GM12873 (cell line): ENCODE data around the gene CAPSL.

ENCODE experiments used
- CTCF ChIP-seq: IDR thresholded peaks from 2 replicates; pipeline ENCODE4 v1.5.1; 2012; ENCODE audit warnings: low read depth, mild to moderate bottlenecking, moderate library complexity, low read length, control low read depth; ENCODE audit not compliant: insufficient read depth; ENCODE audit errors: missing control alignments

CAPSL gene

DNA sequence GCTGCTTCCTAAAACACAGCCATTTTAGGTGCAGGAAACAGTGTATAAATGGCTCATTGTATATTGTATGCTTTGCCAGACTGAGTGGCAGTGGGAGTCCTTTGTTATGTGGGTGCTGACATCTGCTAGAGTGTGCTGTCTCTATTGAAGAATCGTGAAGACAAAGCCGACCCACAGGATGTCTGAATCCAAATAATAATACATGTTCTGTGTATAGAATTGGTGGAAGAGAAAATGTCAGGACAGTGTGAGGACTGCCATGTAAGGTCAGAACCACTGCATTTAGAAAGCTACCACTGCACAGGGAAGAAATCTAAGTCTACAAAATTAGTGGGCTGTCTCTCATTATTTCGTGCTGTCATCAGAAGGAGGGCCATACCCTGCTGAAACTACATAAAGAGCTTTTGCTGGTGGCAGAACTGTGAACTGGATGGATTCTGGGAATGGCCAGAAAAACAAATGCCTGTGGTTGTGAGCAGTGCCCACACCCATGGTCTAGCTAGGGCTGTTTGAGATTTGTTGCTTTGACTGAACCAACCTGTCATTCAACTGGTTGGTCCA, 79.2 kb downstream of the CAPSL start:
- TF ChIP-seq CTCF, result no peak

DNA sequence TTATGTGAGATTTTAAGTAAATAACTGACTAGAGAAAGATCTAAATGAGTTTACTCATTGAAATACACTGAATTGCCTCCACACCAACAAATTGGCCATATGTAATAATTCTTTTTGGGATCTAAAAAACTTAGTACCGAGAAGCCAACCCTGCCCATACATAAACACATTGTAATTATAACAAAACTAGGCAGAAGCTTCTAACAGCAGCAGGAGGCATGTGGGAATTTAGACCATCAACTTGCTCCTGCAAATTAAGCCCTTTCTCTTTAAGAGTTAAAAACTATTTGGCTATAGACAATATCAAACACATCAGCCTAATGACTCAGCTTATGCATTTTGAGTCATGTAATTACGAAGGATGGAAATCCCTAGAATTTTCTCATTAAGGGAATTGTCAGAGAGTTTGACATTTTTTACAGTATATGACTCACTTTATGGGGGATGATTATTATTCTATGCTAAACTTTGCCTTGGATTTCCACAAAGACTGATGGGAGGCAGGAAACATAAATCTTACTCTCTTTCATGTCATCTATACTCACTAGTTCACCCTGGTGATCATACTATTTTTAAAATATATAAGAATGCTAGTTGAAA, 80.7 kb downstream of the CAPSL start:
- TF ChIP-seq CTCF, result no peak

GRCh38 chr5:35856765-35857351, 81.6 kb downstream of the CAPSL start, which contains the start of gene IL7R:
Gene IL7R, plus strand, starts transcription at chr5:35856891. Its CDS starts 87 bp downstream, at chr5:35856978.
- no peak for TF ChIP-seq CTCF

DNA sequence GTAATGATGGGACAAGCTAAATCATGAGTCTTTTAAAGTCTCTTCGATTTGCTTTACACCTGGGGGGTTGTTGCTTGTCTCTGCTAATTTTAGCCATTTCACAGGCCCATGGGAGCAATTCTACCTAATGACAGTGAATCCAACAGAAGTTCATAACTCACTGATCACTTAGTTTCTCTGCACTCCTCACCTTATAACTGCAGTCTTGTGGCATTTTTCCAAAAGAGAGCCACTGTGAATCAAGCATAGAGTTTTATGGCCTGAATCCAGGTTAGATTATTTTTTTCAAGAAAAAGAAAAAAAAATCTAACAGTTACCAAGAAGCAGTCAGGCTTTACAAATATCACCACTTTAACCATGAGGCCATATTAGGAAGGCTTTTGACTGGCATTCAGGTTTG, 83.2 kb downstream of the CAPSL start:
- TF ChIP-seq CTCF, result no peak
